K562 (cell line): ENCODE results near the gene ETV3. TPM values are rescaled to one million over a fixed set of nuclear protein-coding genes. Genes with fewer than 3 reads are reported as not detected.

Experiments used
- ATAC-seq: fragments of 200-7000 bp; cut with Tn5 transposase; 3 replicates; pipeline ENCODE4 v1.9.1; 2020; ENCODE audit warnings: moderate library complexity
- BruUV-seq: library from RNA; stranded (reverse); fragments of 400-500 nt; replicated peaks from 2 replicates; lab custom pipeline; 2021; lab: Mats Ljungman, UMichigan
- CTCF ChIA-PET: fragments of 300-600 bp; formaldehyde crosslinking; extraction: SDS; loops from one replicate; lab custom pipeline; 2021; ENCODE audit warnings: low intra/inter-chr PET ratio; lab: Yijun Ruan, JAX
- POLR2A ChIA-PET: fragments of 300-600, 350-650 bp; sonication (Branson Sonifier 250); formaldehyde crosslinking; extraction: SDS; loops from one replicate; lab custom pipeline; 2021; ENCODE audit warnings: antibody characterized with exemption, inconsistent platforms; lab: Yijun Ruan, JAX
- DNase-seq, 4 experiments: peaks; one replicate each; pipeline versions ENCODE4 v3.0.0 to v3.0.0-alpha.2; 2011 to 2018; ENCODE audit warnings: low spot score in 3 of 4, mixed read lengths in 3 of 4; ENCODE audit errors: extremely low read depth in 1 of 4
- FAIRE-seq: peaks from 2 replicates; lab custom pipeline; 2011; peaks lifted over from hg19 to GRCh38; lab: Jason Lieb, UNC
- H2AFZ ChIP-seq: 2 replicates; pipeline ENCODE4 v1.6.0; 2011; ENCODE audit warnings: low read depth, low read length, control low read depth, inconsistent platforms
- H3K27ac ChIP-seq: fragments of 200-600 bp; 3 replicates; pipeline ENCODE4 v1.8.0; 2011; ENCODE audit warnings: low read depth, mild to moderate bottlenecking, control low read depth, inconsistent platforms, low read length, moderate library complexity, mixed read lengths; ENCODE audit errors: extremely low read depth
- H3K27me3 ChIP-seq, 2 experiments: fragments of 300-600 bp in 1 of 2; 2 replicates in 1 of 2; 3 replicates in 1 of 2; pipeline versions ENCODE4 v1.6.0 to v1.8.0; 2011; ENCODE audit warnings: inconsistent platforms in 2 of 2, low read length in 2 of 2, mild to moderate bottlenecking in 1 of 2, mixed read lengths in 1 of 2, moderate library complexity in 1 of 2; ENCODE audit not compliant: control insufficient read depth in 2 of 2, insufficient read depth in 2 of 2
- H3K36me3 ChIP-seq: fragments of 300-600 bp; 3 replicates; pipeline ENCODE4 v1.8.0; 2011; ENCODE audit warnings: mild to moderate bottlenecking, low read length, inconsistent platforms; ENCODE audit not compliant: control insufficient read depth, insufficient read depth
- H3K4me1 ChIP-seq, 2 experiments: fragments of 200-600 bp in 1 of 2; replicated peaks in 1 of 2; 2 replicates in 1 of 2; 3 replicates in 1 of 2; pipeline versions ENCODE4 v1.5.1 to v1.8.0; 2011; ENCODE audit warnings: inconsistent platforms in 2 of 2, low read length in 2 of 2, mild to moderate bottlenecking in 1 of 2, mixed read lengths in 1 of 2, moderate library complexity in 1 of 2; ENCODE audit not compliant: control insufficient read depth in 2 of 2, insufficient read depth in 2 of 2
- H3K4me2 ChIP-seq: 2 replicates; pipeline ENCODE4 v1.6.1; 2011; ENCODE audit warnings: low read length, control low read depth, inconsistent platforms, mixed read lengths; ENCODE audit not compliant: insufficient read depth
- H3K4me3 ChIP-seq: fragments of 200-600 bp; sonication (generic), shearing (Covaris generic); 2 replicates; pipeline ENCODE4 v1.5.1; 2016; ENCODE audit warnings: control low read depth, inconsistent platforms
- H3K79me2 ChIP-seq: fragments of 200-600 bp; 3 replicates; pipeline ENCODE4 v1.8.0; 2011; ENCODE audit warnings: low read length, inconsistent platforms; ENCODE audit not compliant: control insufficient read depth, insufficient read depth
- H3K9ac ChIP-seq, 2 experiments: 2 replicates each; pipeline versions ENCODE4 v1.6.0 to v1.6.1; 2011; ENCODE audit warnings: low read depth in 2 of 2, low read length in 2 of 2, control low read depth in 1 of 2, inconsistent platforms in 1 of 2, mild to moderate bottlenecking in 1 of 2, mixed read lengths in 1 of 2; ENCODE audit not compliant: insufficient read depth in 1 of 2
- H3K9me1 ChIP-seq: one replicate; pipeline ENCODE4 v1.6.0; 2011; ENCODE audit warnings: inconsistent platforms, mild to moderate bottlenecking, low read length, moderate library complexity; ENCODE audit not compliant: control insufficient read depth, insufficient read depth
- H3K9me3 ChIP-seq: replicated peaks from 2 replicates; pipeline ENCODE4 v1.5.1; 2011; ENCODE audit warnings: low read depth, low read length, inconsistent platforms; ENCODE audit not compliant: control insufficient read depth, insufficient read depth
- H4K20me1 ChIP-seq: replicated peaks from 2 replicates; pipeline ENCODE4 v1.6.1; 2011; ENCODE audit warnings: low read length, inconsistent platforms, mixed read lengths; ENCODE audit not compliant: control insufficient read depth, insufficient read depth
- ATF3 ChIP-seq, 2 experiments: fragments of 450-650 bp in 1 of 2; sonication (generic) in 1 of 2; formaldehyde crosslinking in 1 of 2; IDR thresholded peaks in 1 of 2; conservative IDR thresholded peaks in 1 of 2; 2 replicates each; pipeline versions ENCODE4 v1.6.1 to v1.8.1; 2016 to 2023; ENCODE audit warnings: mild to moderate bottlenecking in 2 of 2, moderate library complexity in 2 of 2, inconsistent platforms in 1 of 2, missing genetic modification reagents in 1 of 2
- BCL6 ChIP-seq: fragments of 250-450 bp; sonication (Bioruptor Pico); IDR thresholded peaks from 2 replicates; pipeline ENCODE4 v1.4.0; 2020
- EP300 ChIP-seq: IDR thresholded peaks from 2 replicates; pipeline ENCODE4 v1.6.1; 2012; ENCODE audit warnings: low read length, improper control_type of control experiment
- NFIC ChIP-seq: fragments of 450-650 bp; IDR thresholded peaks from 2 replicates; pipeline ENCODE4 v1.6.1; 2017; ENCODE audit warnings: mild to moderate bottlenecking, inconsistent platforms
- WGBS: fragments of 100-300 bp; shearing (Covaris generic); methylation state at CpG from one replicate; pipeline ENCODE4 v1.1.6; 2016; ENCODE audit warnings: low coverage, mixed read lengths; ENCODE audit not compliant: insufficient coverage; ENCODE audit errors: missing lambda C conversion rate; 5-methylcytosine and 5-hydroxymethylcytosine counted together
- in situ Hi-C: fragments of 300-500 bp; cut with MboI; formaldehyde crosslinking; loops from 4 replicates; pipeline ENCODE4 v1.15.0; 2018; ENCODE audit warnings: inconsistent platforms, mixed read lengths
- intact Hi-C: fragments of 100-400 bp; cut with micrococcal nuclease; formaldehyde crosslinking; loops from 2 replicates; pipeline ENCODE4 v1.14.2; 2022
- polyA plus RNA-seq, 8 experiments: library from polyadenylated mRNA; depleted of rRNA in 4 of 8; stranded (reverse) in 5 of 8; unstranded in 3 of 8; fragments of >200 nt; fragmentation: Nextera tagmentation in 2 of 8; fragmentation: Illumina TruSeq in 1 of 8; extraction: Ambion mirVana in 2 of 8; extraction: Trizol in 1 of 8; gene quantifications; 2 replicates each; pipeline versions ENCODE4 v1.2.1 to v1.2.3, GENCODE V29; 2011 to 2014; ENCODE audit warnings: inconsistent platforms in 1 of 8, missing spikeins in 1 of 8
- total RNA-seq, 7 experiments: library from RNA; depleted of rRNA in 6 of 7; stranded (reverse); fragments of >200 nt in 6 of 7; fragmentation: Illumina TruSeq in 2 of 7; extraction: Trizol in 2 of 7; gene quantifications; 2 replicates each; pipeline versions ENCODE4 v1.2.1 to v1.2.3, GENCODE V29; 2011 to 2021; ENCODE audit warnings: low replicate concordance in 1 of 7

ETV3 gene
- total and polyA plus RNA-seq, 9 of the 15 experiments (the other 6 are each of a cell fraction or from before 2014, with no cell fraction given) = 3.1 to 16.0 (median 9.0) TPM

GRCh38 chr1:157142765-157143423 lies 4.7 kb upstream of the ETV3 start:
- H3K4me3 ChIP-seq = no peak overlapping the region
- no peak overlapping the region for H3K9ac ChIP-seq
- peaks cover 15 to 27% of the 10 kb centered on the region in 2 experiments for H3K4me1 ChIP-seq
- no peak overlapping the region for H3K27ac ChIP-seq
- no TSS peak for BruUV-seq
- H3K9me1 ChIP-seq = no peaks in the 10 kb centered on the region
- CTCF ChIA-PET = no interaction called here
- no peak for DNase-seq
- intact Hi-C loops = no loop called here
- POLR2A ChIA-PET = interaction anchor here (1.1 kb wide), 1 partner anchor 523 kb away, joined by 3 read pairs; no protein-coding TSS in a partner anchor
- H2AFZ ChIP-seq = no peak overlapping the region; the same call in 1 of the 2 replicates
- H3K9me3 ChIP-seq = no peaks in the 10 kb centered on the region
- peak; percentile 59 for TF ChIP-seq NFIC
- TF ChIP-seq ATF3 (IDR thresholded peaks at IDR 0.05) = peak; percentile 49; the same call in 1 of the 2 replicates
- TF ChIP-seq ATF3 (CRISPR knock-in tag; conservative IDR thresholded peaks at IDR 0.05) = no peak
- TF ChIP-seq BCL6 (CRISPR knock-in tag) = no peak
- no peak for TF ChIP-seq EP300
- no peak for FAIRE-seq
- no peaks in the 10 kb centered on the region; the same call in 2 of the 3 replicates for H3K36me3 ChIP-seq
- no peaks in the 10 kb centered on the region for H3K27me3 ChIP-seq
- 55% methylated on average over 3 of the region's 3 CpGs for WGBS
- H3K79me2 ChIP-seq = peaks cover 3% of the 10 kb centered on the region
- no peaks in the 10 kb centered on the region for H4K20me1 ChIP-seq
- H3K4me2 ChIP-seq = no peak overlapping the region
- in situ Hi-C loops = no loop called here
- no peak for ATAC-seq
